ENCODE results near the gene SLC6A11. TPM values are rescaled to one million over a fixed set of nuclear protein-coding genes. Genes with fewer than 3 reads are reported as not detected.

Gene SLC6A11
- total RNA-seq: 0.49 TPM

GRCh38 chr3:10816019-10816862 is at the start of gene SLC6A11:
Gene SLC6A11, plus strand, starts transcription at chr3:10816228. Its CDS starts 38 bp downstream, at chr3:10816266.
- no peak for DNase-seq

DNA sequence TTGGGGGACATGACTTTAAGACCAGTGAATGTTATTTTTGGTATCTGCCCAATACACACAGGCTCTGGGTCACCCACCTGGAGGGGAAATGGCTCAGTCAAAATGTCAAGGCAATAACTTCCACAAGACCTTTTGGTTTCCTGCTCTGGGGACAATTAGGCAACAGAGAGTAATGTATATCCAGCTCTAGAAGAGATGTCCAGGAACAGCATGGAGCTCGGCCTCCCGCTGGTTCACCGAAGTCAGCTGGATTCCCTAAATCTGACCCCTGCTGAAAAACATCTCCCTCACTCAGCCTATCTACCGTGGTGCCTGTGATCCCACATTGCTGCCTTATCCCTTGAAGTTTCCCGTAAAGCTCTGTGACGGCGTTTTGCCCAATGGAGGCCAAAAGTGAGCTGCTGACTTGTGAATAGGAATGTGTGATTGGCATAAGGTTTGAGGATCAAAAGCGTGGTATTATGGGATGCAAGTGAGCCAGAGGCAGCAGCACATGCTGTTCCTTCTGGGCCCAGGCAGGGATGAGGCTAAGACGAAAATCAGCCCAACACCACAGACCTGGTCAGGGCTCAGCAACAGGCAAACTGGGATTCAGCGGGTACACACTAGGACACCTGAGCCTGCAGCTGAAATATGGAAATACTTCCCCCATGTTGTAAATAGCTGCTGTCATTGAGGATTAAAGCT is 47.2 kb upstream of the SLC6A11 start:
- DNase-seq: no peak

DNA sequence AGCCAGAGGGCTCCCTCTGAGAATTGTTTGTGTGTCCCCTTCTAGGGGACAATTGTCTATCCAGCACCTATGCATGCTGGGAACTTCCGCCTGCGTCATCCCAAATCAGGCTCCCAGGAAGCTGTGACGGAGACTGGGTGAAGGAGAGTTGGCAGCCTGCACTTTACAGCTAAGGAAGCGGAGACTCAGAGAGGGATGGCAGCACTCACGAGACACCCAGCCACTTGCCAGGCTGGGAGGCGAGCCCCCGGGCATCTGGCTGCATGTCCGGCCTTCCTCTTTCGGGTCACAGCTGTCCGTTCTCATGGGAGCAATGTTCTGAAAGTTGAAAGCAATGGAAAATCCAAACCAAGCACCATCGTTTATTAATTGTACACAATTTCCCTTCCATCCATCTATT is 45.5 kb upstream of the SLC6A11 start:
- DNase-seq: no peak

- no peak for DNase-seq
Measured at GRCh38 chr3:10770981-10771380, 45.0 kb upstream of the SLC6A11 start.

GRCh38 chr3:10771486-10772270 is 44.4 kb upstream of the SLC6A11 start:
- DNase-seq: no peak

- no peak for DNase-seq
Measured at GRCh38 chr3:10772271-10773161, 43.5 kb upstream of the SLC6A11 start.

GRCh38 chr3:10774129-10774670 is 41.8 kb upstream of the SLC6A11 start:
- DNase-seq: no peak

GRCh38 chr3:10774825-10775224 is 41.2 kb upstream of the SLC6A11 start:
- DNase-seq: no peak

DNA sequence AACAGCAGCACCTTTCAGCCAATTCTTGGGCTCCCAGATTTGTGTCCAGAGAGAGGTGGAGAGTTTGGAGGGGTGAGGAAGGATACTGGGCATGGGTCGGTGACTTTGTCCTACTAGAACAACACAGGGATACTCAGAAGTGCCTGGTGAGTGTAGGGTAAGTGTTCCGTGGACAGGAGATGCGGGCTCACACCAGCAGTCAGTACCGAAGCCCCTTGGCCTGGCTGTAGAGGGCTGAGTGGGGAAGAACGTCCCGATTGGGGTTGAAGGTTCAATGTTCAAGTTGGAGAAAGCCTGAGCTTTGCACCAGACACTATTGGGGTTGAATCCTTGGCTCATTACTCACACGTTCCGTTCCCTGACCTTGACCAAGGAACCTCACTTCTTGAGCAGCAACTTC is 40.8 kb upstream of the SLC6A11 start:
- DNase-seq: no peak

DNA sequence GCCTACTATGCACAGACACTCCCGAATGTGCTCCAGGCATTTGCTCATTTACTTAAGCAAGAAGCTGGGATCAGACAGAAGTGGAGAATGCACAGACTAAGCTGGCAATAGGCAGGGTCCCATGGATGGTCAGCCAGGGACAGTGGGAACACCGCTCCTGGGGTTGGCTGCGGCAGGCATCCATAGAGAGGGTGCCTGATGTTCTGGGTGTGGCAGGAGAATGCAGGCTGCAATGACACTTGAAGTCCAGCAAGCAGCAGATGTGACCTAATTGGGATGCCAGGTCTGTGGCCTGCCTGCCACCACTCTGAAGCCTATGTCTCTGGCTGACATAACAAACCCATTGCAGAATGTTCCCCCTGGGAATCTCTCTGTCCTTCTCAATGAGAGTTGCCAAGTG is 40.2 kb upstream of the SLC6A11 start:
- DNase-seq: no peak

GRCh38 chr3:10777627-10778026 is 38.4 kb upstream of the SLC6A11 start:
- no peak for DNase-seq

GRCh38 chr3:10778492-10779292 is 37.3 kb upstream of the SLC6A11 start:
- no peak for DNase-seq

GRCh38 chr3:10779293-10779805 is 36.7 kb upstream of the SLC6A11 start:
- no peak for DNase-seq

- no peak for DNase-seq
Measured at GRCh38 chr3:10780243-10780642, 35.8 kb upstream of the SLC6A11 start.

DNA sequence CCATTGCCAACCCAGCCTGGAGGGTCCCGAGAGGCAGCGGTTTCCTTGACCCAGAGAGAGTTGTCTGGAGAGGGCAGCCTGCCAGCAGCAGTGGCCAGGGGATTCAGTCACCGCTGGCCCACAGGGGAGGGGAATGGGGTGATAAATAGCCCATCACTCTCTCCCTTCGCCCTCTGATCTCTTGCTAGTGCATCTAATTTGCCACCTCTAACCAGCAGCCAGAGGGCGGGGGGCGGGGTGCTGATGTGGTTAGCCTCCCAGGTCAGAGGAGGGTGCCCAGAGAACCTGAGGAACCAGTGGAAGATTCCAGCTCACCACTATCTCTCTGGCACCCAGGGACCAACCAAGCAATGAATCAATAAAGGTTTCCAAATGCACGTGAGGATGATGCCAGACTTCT is 35.1 kb upstream of the SLC6A11 start:
- DNase-seq: no peak

DNA sequence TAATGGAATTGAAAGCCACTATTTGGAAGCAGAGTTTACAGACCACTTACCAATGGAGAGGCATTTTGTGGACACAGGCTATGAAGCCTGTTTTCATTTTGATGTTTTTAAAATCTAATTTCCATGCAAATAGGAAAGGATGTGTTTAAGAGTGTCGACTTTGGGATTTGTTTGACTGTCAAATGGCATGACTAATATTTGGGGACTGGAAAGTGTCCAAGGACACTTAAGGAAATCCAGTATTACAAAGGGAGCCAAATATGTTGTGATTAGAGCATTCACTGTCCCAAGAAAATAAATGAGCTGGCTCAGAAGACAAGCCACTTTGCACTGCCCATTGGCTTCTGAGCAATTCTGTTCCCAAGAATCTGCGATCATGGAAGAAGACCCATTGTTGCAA is 34.0 kb upstream of the SLC6A11 start:
- no peak for DNase-seq

- no peak for DNase-seq
Measured at GRCh38 chr3:10783360-10784351, 32.4 kb upstream of the SLC6A11 start.

- DNase-seq: no peak
Measured at GRCh38 chr3:10786640-10787039, 29.4 kb upstream of the SLC6A11 start.

DNA sequence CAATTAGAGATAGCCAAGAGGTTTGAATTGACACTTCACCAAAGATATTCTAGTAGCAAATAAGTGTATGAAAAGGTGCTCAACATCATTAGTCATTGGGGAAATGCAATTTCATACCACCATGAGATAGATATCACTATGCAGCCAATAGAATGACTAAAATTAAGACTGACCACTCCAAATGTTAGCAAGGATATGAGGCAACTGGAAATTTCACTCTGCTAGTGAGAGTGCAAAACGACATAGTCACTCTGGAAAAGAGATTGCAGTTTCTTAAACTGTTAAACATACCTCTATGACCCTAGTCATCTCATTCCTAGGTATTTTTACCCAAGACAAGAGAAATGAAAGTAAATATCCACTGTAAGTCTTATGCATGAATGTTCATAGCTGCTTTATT is 27.6 kb upstream of the SLC6A11 start:
- no peak for DNase-seq
